HG03103 (cell line): ENCODE results near the gene LRCH3.
"Not testable (repeated sequence)": the region's sequence is repeated elsewhere in the genome, so short reads cannot be mapped to it uniquely, and the experiment has no call there.

Experiments used
- ATAC-seq: cut with Tn5 transposase; IDR thresholded peaks from one replicate; pipeline ENCODE4 v1.9.1; 2021; ENCODE audit warnings: low read depth; ENCODE audit not compliant: unreplicated experiment

LRCH3 gene

DNA sequence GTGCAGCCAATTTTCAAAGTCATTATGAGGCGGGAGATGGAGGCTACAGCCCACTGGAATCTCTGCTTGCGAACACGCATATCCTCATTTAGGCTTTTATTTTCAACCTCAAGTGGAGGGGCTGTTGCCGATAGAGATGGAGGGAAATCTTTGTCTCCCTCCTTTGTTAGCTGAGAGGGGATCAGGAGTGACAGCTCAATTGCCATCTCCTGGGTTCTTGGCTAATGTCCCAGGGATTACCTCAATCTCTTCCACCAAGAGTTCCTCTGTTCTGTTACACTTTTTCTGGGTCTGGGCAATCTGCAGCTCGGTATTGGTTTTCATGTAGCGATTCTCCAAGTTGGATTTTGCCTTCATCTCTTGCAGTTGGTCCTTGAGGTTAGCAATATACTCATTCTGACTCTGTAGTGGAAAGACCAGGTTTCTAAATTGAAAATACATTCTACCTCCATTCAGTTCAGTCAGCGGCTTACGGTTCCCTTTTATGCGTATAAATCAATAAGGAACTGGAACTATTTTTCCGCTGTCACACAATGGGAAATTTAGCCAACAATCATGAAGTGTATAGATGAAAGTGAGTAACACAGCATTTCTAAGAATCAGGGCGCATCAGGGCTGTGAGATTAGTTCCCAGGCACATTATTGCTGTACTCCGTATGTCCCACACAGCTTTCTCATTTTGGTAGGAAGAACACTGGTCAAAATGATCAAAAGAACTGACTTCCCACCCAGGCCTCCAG, 122.8 kb downstream of the LRCH3 start:
- ATAC-seq: no peak

DNA sequence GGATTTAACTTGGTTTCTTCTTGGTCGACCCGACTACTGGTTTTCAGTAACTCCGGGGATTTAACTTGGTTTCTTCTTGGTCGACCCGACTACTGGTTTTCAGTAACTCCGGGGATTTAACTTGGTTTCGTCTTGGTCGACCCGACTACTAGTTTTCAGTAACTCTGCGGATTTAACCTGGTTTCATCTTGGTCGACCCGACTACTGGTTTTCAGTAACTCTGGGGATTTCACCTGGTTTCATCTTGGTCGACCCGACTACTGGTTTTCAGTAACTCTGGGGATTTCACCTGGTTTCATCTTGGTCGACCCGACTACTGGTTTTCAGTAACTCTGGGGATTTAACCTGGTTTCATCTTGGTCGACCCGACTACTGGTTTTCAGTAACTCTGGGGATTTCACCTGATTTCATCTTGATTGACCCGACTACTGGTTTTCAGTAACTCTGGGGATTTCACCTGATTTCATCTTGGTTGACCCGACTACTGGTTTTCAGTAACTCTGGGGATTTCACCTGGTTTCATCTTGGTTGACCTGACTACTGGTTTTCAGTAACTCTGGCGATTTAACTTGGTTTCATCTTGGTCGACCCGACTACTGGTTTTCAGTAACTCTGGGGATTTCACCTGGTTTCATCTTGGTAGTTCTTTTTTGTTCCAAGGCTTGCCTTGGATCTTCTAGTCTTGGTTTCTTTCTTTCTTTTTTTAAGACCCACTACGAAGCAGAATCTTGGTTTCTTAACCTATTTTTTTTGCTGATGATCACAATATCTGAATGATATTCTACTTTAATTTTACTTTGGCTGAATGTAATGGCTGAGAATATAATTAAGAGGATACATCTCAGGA, 130.6 kb downstream of the LRCH3 start:
- not testable (repeated sequence) for ATAC-seq

DNA sequence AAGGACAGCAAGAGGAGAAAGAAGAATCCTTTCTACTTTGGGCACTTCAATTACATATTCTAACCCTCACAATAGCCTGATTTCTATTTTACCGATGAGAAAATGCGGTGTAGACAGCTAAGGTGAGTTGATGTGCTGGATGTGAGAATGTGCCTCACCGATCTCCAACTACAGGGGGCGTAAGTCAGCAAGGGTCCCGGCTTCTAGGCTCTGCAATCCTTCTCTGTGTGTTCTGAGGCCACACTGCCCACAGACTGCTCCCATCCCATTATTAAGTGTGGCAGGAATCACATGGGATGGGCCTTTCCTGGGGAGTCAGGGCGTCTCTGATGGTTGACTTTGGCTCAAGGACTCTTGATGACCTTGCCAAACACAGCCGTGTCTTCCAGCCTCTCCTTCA, 135.4 kb downstream of the LRCH3 start:
- ATAC-seq: no peak

DNA sequence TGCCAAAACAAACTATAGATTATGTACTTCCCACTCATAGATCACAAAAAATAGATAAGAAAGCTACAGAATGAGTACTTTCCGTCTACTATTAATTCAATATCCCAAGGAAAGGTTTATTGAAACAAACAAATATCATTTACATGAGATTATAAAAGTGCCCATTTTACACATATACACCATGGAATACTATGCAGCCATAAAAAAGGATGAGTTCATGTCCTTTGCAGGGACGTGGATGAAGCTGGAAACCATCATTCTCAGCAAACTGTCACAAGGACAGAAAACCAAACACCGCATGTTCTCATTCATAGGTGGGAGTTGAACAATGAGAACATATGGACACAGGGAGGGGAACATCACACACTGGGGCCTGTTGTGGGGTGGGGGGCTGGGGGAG, 136.5 kb downstream of the LRCH3 start:
- not testable (repeated sequence) for ATAC-seq

DNA sequence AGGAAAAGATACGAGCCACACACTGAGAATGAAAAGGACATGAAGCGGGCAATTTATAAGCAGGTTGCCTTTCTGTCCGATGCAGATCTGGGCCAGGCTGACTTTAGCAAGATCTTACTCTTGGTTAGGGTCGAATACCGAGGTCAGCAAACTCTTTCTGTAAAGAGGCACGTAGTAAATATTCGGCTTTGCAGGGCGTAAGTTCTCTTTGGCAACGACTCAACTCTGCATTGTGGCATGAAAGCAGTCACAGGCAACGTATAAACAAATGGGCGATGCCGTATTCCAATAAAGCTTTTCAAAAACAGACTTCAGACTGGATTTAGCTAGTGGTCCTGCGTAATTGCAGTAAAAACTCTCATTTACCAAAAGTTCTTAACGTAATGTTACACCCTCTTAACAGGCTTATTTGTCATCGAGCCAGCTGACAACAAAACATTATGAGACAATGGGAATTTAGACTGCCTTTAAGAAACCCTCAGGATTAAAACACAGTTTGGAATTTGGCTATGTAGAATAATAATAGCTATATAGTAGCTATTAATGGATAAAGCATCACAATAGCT, 145.8 kb downstream of the LRCH3 start:
- no peak for ATAC-seq
